ENCODE results near the gene PIRT.

PIRT gene

DNA sequence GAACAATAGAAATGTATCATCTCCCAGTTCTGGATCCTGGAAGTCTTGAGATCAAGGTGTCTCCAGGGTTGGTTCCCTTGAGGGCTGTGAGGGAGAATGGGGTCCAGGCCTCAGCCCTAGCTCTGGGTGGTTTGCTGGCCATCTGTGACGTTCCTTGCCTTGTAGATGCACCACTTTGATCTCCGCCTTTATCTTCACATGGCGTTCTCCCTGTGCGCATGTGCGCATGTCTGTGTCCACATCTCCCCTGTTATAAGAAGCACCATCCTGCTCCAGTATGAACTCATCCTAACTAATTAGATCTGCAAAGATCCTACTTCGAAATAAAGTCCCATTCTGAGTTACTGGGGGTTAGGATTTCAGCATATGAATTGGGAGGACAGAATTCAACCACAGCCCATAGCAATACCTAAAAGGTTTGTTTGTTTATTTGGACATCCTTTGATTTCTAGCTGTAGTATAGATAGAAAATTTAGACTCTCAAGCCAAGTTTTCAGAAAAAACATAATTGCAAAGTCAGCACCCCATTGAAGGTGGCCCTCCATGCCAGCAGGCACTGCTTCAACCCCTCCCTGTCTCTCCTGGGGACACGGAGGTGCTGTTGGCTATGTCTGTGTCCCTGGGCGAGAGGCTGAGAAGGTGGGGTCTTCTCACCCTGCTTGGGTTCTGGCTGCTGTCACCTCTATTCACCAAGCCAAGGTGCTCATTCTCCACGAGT lies 31.2 kb downstream of the PIRT start:
- Histone ChIP-seq H3K9me3 (no peaks in the 10 kb centered on the region), H3K36me3 (no peaks in the 10 kb centered on the region), H3K4me1 (no peaks in the 10 kb centered on the region), H3K27ac (no peak overlapping the region), H3K4me3 (no peak overlapping the region), H3K27me3 (no peaks in the 10 kb centered on the region)
- intact Hi-C loops (cut with DNase I; ENCODE audit: low total_unique reads), result no loop called here
- TF ChIP-seq, protein P1, sequence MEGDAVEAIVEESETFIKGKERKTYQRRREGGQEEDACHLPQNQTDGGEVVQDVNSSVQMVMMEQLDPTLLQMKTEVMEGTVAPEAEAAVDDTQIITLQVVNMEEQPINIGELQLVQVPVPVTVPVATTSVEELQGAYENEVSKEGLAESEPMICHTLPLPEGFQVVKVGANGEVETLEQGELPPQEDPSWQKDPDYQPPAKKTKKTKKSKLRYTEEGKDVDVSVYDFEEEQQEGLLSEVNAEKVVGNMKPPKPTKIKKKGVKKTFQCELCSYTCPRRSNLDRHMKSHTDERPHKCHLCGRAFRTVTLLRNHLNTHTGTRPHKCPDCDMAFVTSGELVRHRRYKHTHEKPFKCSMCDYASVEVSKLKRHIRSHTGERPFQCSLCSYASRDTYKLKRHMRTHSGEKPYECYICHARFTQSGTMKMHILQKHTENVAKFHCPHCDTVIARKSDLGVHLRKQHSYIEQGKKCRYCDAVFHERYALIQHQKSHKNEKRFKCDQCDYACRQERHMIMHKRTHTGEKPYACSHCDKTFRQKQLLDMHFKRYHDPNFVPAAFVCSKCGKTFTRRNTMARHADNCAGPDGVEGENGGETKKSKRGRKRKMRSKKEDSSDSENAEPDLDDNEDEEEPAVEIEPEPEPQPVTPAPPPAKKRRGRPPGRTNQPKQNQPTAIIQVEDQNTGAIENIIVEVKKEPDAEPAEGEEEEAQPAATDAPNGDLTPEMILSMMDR (IDR thresholded peaks at IDR 0.05), result no peak
- DNase-seq, result no peak

DNA sequence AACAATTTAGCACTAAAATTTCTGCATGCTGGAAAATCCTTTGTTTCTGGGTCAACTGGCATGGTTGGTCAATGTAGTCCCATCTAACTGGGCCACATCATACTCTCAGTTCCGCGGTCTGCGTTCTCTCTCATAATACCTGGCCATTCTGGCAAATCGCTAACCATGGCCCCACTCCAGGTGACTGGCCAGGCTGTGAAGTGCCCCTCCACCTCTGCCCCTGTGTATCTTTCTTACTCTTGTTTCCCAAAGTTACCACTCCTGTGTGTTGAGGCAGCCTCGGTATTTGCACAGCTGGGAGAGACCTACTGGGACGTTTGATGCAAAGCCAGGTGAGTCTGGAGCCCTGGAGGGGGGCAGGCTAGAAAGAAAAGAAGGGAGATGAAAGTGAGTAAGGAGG lies 32.0 kb downstream of the PIRT start:
- TF ChIP-seq, protein P1 (IDR thresholded peaks at IDR 0.05), result no peak
- Histone ChIP-seq H3K27ac (no peak overlapping the region), H3K4me1 (no peaks in the 10 kb centered on the region), H3K4me3 (no peak overlapping the region), H3K9me3 (no peaks in the 10 kb centered on the region), H3K27me3 (no peaks in the 10 kb centered on the region), H3K36me3 (no peaks in the 10 kb centered on the region)
- DNase-seq, result no peak
- intact Hi-C loops (cut with DNase I; ENCODE audit: low total_unique reads), result no loop called here

GRCh38 chr17:10804546-10804945 lies 33.3 kb downstream of the PIRT start:
- H3K36me3 ChIP-seq, result no peaks in the 10 kb centered on the region
- H3K27me3 ChIP-seq, result no peaks in the 10 kb centered on the region
- H3K27ac ChIP-seq, result no peak overlapping the region
- TF ChIP-seq, protein P1 (IDR thresholded peaks at IDR 0.05), result no peak
- no peak overlapping the region for H3K4me3 ChIP-seq
- intact Hi-C loops (cut with DNase I; ENCODE audit: low total_unique reads), result no loop called here
- no peak for DNase-seq
- no peaks in the 10 kb centered on the region for H3K9me3 ChIP-seq
- H3K4me1 ChIP-seq, result no peaks in the 10 kb centered on the region

DNA sequence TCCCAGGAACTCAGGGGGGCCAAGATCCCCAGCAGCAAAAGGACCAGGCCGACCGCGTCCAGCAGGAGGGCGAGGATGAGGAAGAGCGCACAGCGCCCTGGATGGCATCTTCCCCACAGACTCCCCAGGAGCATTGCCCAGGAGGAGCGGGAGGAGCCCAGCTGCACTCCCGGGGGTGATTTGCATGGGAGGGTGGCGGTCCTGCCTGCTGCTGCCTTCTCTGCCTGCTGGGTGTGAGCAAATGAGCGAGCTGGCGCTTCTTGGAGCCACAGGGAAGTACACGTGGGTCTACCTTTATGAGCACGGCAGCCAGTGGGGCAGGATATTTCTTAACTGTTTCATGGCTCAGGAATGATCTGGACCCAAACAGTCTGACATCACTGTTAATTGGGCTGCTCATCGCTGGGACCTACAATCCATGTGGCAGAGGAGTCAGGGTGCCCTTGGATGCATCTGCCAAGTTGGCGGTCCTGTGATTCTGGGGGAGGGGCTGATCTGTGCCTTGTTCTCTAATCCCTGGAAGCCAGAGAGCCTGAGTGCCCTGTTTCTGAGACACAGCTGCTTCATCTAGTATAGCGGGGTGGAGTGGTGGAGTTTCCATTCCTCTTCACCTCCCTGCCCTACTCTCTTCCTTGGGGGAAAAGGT lies 33.9 kb downstream of the PIRT start, which contains the start of gene TMEM238L:
TMEM238L (minus strand) TSS at position 270 of the 646 bp plus-strand sequence; CDS start at position 134, 136 bp downstream.
- Histone ChIP-seq H3K27me3 (no peaks in the 10 kb centered on the region), H3K36me3 (no peaks in the 10 kb centered on the region), H3K4me1 (peaks cover 0 to 5% (median 0%) of the 10 kb centered on the region in 4 donors), H3K27ac (no peak within 1 kb of the TSS), H3K4me3 (no peak within 1 kb of the TSS), H3K9me3 (no peaks in the 10 kb centered on the region)
- intact Hi-C loops (cut with DNase I; ENCODE audit: low total_unique reads), result no loop called here
- no peak for DNase-seq
- TF ChIP-seq, protein P1 (IDR thresholded peaks at IDR 0.05), result no peak

DNA sequence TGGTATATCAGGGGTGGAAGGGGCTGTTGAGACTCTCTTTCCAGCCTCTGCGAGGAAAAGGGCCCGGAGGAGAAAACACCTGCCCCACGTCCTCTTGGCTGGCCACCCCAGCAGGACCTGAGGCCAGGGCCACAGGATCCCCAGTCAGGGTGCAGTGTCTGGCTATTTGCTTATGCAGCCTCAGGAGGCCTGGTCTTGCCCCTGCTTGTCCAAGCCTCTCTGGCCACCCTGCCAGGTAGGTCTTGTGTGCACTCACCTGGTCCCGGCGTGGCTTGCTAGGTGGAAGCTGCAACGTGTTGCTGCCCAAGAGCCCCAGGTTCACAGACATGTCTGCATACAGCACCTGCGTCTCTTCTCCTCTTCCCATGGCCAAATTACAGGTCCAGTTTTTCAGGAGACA lies 34.5 kb downstream of the PIRT start:
- H3K27me3 ChIP-seq, result no peaks in the 10 kb centered on the region
- intact Hi-C loops (cut with DNase I; ENCODE audit: low total_unique reads), result no loop called here
- no peaks in the 10 kb centered on the region for H3K9me3 ChIP-seq
- no peak for DNase-seq
- peaks cover 0 to 7% (median under 1%) of the 10 kb centered on the region in 4 donors for H3K4me1 ChIP-seq
- no peak overlapping the region for H3K4me3 ChIP-seq
- TF ChIP-seq, protein P1 (IDR thresholded peaks at IDR 0.05), result no peak
- H3K36me3 ChIP-seq, result no peaks in the 10 kb centered on the region
- no peak overlapping the region for H3K27ac ChIP-seq

All from tibial artery (tissue), 4 donors.